GM19240 (cell line): Measurements from ENCODE around the gene PRDM15.

Experiments used
- DNase-seq: peaks from one replicate; pipeline ENCODE4 v3.0.0; 2011; ENCODE audit warnings: low spot score; ENCODE audit not compliant: insufficient read length

PRDM15 gene

GRCh38 chr21:41879190-41879998 is at the start of gene PRDM15:
PRDM15 (minus strand) TSS chr21:41879344; CDS start chr21:41860363, 18,981 bp downstream.
- peak; percentile 75 for DNase-seq

- peak; percentile 51 for DNase-seq
Observed at GRCh38 chr21:41928621-41929220, 49.6 kb upstream of the PRDM15 start.

- no peak for DNase-seq
Observed at GRCh38 chr21:41927727-41928409, 48.7 kb upstream of the PRDM15 start.

DNA sequence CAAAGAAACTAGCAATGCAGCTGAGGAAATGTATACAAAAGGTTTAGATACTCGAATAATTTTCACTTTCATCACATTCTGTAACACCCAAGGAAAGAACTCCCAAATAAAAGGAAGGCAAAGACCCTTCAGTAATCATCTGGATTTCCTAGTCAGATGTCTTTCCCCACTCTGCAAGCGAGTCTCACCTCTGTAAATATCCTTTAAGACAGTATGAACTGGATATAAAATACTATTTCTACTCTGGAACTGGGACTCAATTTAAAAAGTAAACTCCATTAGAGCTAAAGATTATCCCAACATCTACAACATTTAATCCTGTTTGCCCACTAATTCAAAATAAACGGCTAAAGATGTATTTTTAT is 47.6 kb upstream of the PRDM15 start:
- DNase-seq = no peak

- DNase-seq = peak; percentile 58
Observed at GRCh38 chr21:41926117-41926806, 47.1 kb upstream of the PRDM15 start.

DNA sequence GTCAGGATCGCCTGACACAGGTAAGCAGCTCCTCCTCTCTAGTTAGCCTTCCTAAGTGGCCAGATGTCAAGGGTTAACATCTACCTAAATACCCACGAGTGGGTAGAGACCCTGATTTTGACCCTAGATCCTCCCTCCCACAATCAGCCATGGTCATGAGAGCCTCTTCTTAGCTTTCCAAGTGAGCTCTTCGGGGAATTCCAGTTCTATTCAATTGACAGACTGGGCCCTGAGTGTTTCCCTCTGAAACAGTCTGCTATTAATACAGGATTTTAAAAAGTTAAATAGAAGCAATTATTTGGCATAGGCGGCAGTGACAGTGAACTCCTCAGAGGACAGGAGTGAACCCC is 46.6 kb upstream of the PRDM15 start:
- DNase-seq = no peak

- no peak for DNase-seq
Observed at GRCh38 chr21:41924368-41924754, 45.2 kb upstream of the PRDM15 start.

- no peak for DNase-seq
Observed at GRCh38 chr21:41923631-41924367, 44.7 kb upstream of the PRDM15 start.

DNA sequence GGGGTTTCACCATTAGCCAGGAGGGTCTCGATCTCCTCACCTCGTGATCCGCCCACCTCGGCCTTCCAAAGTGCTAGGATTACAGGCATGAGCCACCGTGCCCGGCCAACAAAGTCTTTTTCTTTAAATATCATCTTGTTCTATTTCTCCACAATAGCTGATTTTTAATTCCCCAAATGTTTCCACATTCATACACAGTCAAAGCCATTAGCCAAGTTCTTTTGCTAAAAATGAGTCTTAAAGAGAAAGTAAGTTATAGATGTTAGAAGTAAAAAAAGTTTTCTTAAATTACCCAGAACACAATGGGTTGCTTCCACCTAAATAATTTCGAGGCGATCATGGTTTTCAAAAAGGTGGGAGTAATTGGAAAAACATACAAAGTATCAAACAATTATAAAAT is 44.0 kb upstream of the PRDM15 start:
- no peak for DNase-seq

- no peak for DNase-seq
Observed at GRCh38 chr21:41921021-41921420, 41.9 kb upstream of the PRDM15 start.

- no peak for DNase-seq
Observed at GRCh38 chr21:41920476-41920875, 41.3 kb upstream of the PRDM15 start.

DNA sequence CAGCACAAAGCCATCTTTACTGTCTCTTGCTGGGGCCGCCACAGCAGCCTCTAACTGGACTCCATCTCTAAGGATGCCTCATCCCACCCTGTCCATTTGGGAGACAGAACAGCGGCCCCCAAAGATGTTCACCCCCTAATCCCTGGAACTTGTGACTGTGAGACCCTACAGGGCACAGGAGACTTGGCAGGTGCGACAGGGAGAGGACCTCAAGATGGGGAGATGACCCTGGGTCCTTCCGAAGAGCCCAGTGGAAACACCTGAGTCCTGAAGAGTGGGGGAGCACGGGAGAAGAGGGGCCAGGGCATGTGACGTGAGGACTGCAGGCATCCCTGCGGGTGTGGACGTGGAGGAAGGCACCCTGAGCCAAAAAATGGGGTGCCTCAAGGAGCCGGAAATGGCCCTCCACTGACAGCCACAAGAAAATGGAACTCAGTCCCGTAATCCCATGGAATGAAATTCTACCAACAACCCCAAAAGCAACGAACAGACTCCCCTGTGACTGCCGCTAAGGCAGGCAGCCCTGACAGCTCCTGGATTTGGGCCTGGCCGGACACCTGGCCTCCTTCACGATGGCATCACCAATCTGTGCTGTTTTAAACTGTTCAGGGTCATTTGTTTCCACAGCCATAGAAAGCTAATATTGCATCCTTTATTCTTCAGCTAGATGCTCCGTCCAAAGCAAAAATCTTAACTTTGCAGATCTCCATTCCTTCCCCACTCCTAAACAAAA is 40.7 kb upstream of the PRDM15 start:
- DNase-seq = no peak

DNA sequence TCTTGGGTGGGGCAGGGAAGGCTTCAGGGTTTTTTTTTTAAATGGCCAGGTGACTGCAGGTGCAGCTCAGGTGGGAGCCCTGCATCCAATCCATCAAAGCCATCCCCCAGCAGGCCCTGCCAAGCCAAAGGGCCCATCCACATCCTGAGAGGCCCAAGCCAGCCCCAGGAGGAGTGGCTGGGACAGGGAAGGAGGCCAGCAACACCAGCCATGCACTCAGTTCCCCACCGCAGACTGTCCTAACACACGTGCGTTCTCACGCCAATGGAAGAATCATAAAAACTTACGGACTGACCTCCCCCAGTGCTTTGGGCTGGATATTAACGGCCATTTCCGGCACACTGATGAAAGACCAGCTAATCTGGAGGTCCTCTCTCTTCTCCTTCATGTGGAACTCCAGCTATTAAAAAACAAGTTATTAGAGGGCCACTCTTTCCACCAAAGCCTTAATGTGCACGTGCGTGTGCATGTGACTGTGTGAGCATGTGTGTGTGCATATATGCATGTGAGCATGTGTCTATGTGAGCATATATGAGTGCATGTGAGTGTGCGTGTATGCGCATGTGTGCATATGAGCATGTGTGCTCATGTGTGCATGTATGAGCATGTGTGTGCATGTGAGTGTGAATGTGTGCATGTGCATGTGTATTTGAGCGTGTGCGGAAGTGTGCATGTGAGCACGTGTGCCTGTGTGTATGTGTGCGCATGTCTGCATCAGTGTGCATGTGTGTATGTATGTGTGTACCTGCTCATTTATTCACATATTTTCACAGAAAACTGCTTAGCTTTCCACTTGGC is 39.6 kb upstream of the PRDM15 start:
- no peak for DNase-seq

DNA sequence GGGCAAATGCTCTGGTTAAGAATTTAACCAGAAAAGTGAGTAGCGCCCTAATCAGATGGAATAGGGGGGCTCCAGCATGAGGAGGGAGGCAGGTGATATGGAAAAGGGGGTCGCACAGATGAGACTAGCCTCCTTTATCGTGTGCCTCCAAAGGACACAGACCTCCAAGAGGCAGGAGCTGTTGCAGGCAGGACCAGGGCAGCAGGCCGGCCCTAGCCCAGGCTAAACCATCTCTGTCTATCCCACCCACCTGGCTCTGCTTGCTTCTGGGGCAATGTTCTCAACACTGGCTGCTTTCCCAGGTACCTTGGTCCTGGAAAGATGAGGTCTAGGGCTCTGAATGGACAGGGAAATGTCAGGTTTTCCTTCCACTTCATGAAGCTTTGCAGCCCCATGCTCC is 38.4 kb upstream of the PRDM15 start:
- no peak for DNase-seq

DNA sequence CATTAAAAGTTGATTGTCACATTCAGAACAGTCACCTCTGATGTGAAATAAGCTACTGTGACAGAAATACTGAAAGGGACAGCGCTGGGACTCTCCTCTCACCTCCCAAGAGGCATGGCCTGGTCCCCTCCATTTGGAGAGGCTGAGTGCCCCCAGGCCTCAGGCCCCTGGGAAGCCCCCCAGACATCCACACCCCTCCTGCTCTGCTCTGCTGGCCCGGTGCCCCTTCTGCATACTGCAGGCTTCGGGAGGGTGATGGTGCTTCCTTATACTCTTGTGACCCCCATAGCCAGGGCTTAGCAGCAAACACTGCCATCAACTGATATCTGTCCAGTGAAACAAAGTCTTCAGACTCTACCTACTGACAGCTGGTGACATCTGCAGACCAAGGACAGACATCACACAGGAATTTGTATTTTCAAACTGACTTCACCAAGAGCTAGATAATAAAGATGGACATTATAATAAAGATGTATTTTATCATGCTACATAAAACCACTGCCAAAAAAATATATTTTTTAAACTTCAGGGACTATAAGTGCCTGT is 37.8 kb upstream of the PRDM15 start:
- no peak for DNase-seq

DNA sequence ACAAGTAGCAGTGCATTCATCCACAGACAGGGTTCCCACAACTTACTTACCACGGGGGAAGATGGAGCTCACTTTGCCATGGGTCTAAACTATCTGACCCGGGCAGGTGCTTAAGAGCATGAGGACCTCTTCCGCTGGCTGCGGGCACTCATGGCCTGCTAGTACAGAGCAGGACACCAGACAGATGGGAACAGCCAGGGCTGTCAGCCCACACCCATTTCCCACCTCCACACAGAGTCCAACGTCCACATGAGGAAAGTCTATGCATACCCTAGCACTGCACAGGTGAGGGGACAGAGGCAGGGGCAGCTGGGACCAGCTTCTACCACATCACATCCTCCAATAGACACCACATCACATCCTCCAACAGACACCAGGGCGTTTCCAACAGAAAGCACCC is 35.8 kb upstream of the PRDM15 start:
- DNase-seq = no peak

- DNase-seq = no peak
Observed at GRCh38 chr21:41914358-41914757, 35.2 kb upstream of the PRDM15 start.

DNA sequence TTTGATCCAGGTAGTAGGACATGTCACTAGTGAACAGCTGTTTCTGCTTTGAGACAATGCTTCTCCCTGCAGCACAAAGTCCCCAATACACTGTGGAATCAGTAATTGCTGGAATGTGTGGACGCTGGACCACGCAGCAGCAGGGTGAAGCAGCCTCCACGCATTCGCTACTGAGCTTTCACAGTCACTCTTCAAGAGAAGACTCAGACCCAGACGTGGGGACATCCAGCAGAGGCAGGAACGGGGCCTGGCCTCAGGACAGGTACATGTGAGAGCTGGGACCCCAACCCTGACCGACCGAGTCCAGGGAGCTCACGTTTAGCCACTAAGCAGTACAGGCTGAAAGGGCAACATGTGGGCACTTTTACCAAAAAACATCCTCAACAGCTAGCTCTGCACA is 34.1 kb upstream of the PRDM15 start:
- no peak for DNase-seq

DNA sequence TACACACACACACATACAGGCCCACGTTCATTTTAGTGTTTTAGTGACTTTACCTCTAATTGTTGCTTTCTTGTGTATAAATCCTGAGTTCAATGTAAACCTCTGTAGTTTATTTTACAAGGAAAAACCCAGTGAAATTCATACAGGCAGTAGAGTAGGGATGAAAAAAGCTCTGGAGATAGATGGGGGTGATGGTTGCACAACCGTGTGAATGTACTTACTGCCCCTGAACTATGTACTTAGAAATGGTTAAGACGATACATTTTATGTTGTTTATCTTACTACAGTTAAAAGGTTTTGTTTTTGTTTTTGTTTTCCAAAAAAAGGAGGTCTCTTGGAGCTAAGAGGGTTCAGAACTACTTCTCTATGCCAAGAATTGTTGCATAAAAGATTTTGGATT is 29.7 kb upstream of the PRDM15 start:
- no peak for DNase-seq
